PC-3 (cell line): ENCODE data around the gene MCCC1.

ENCODE experiments used
- CTCF ChIP-seq: fragments of 300-600 bp; sonication (generic); conservative IDR thresholded peaks from 2 replicates; pipeline ENCODE4 v1.5.1; 2017; ENCODE audit warnings: antibody characterized with exemption, low read depth, mild to moderate bottlenecking, low read length
- EZH2 ChIP-seq: fragments of 300-600 bp; sonication (generic); IDR thresholded peaks from one replicate; pipeline ENCODE4 v1.6.1; 2017; ENCODE audit warnings: antibody characterized with exemption, mild to moderate bottlenecking, low read length; ENCODE audit not compliant: unreplicated experiment
- EZH2phosphoT487 ChIP-seq: fragments of 300-600 bp; sonication (generic); IDR thresholded peaks from 2 replicates; pipeline ENCODE4 v1.6.1; 2018; ENCODE audit warnings: mild to moderate bottlenecking, antibody characterized with exemption, low read length, borderline replicate concordance

- TF ChIP-seq CTCF (no peak), EZH2 (no peak), EZH2phosphoT487 (no peak)
Measured at GRCh38 chr3:183123891-183124290, 24.6 kb upstream of the MCCC1 start.
